Neural cell (in vitro differentiated cells): ENCODE measurements around the gene ADH4.

Experiments
- CTCF ChIP-seq: fragments of 450-650 bp; IDR thresholded peaks from 2 replicates; pipeline ENCODE4 v1.5.1; 2014; ENCODE audit warnings: antibody characterized with exemption, mild to moderate bottlenecking, moderate library complexity; ENCODE audit not compliant: poor library complexity, severe bottlenecking
- REST ChIP-seq: IDR thresholded peaks from 2 replicates; pipeline ENCODE4 v1.6.1; 2012; ENCODE audit warnings: borderline replicate concordance

GRCh38 chr4:99165978-99166377, 21.9 kb upstream of the ADH4 start:
- TF ChIP-seq CTCF = no peak
- no peak for TF ChIP-seq REST
